CD4-positive, alpha-beta T cell treated with Interleukin-17A for 4 hours (primary cell): ENCODE measurements around the gene MDH1.
"Not testable (repeated sequence)": the region's sequence is repeated elsewhere in the genome, so short reads cannot be mapped to it uniquely, and the experiment has no call there.

Experiments
- DNase-seq: peaks from one replicate; pipeline ENCODE4 v3.0.0-alpha.2; 2020; ENCODE audit warnings: mixed read lengths

The MDH1 gene

GRCh38 chr2:63588385-63589147 is at the start of gene MDH1, which contains the start of gene WDPCP:
TSS of gene MDH1 (plus strand) at chr2:63588963. CDS start at chr2:63589044, 81 bp downstream.
TSS of gene WDPCP (minus strand) at chr2:63588477. CDS start at chr2:63588271, 206 bp downstream.
- DNase-seq, result peak; percentile 93

- DNase-seq, result no peak
Observed at GRCh38 chr2:63539416-63540162, 49.2 kb upstream of the MDH1 start.

GRCh38 chr2:63544017-63544627 is 44.6 kb upstream of the MDH1 start:
- DNase-seq, result no peak

- DNase-seq, result no peak
Observed at GRCh38 chr2:63545023-63545422, 43.7 kb upstream of the MDH1 start.

- DNase-seq, result no peak
Observed at GRCh38 chr2:63553049-63553448, 35.7 kb upstream of the MDH1 start.

GRCh38 chr2:63555299-63555698 is 33.5 kb upstream of the MDH1 start:
- DNase-seq, result no peak

- DNase-seq, result no peak
Observed at GRCh38 chr2:63555931-63556330, 32.8 kb upstream of the MDH1 start.

- not testable (repeated sequence) for DNase-seq
Observed at GRCh38 chr2:63557819-63558218, 30.9 kb upstream of the MDH1 start.

- DNase-seq, result not testable (repeated sequence)
Observed at GRCh38 chr2:63558922-63559321, 29.8 kb upstream of the MDH1 start.

- DNase-seq, result no peak
Observed at GRCh38 chr2:63562751-63563150, 26.0 kb upstream of the MDH1 start.

- DNase-seq, result no peak
Observed at GRCh38 chr2:63569740-63570139, 19.0 kb upstream of the MDH1 start.

GRCh38 chr2:63571291-63571690 is 17.5 kb upstream of the MDH1 start:
- DNase-seq, result no peak

GRCh38 chr2:63572001-63572400 is 16.8 kb upstream of the MDH1 start:
- DNase-seq, result no peak

- not testable (repeated sequence) for DNase-seq
Observed at GRCh38 chr2:63573026-63573425, 15.7 kb upstream of the MDH1 start.

- not testable (repeated sequence) for DNase-seq
Observed at GRCh38 chr2:63573726-63574345, 14.9 kb upstream of the MDH1 start.

- DNase-seq, result no peak
Observed at GRCh38 chr2:63576546-63576945, 12.2 kb upstream of the MDH1 start.

GRCh38 chr2:63578767-63579166 is 10.0 kb upstream of the MDH1 start:
- no peak for DNase-seq

- DNase-seq, result no peak
Observed at GRCh38 chr2:63580651-63581297, 8.0 kb upstream of the MDH1 start.

- DNase-seq, result no peak
Observed at GRCh38 chr2:63581298-63581961, 7.3 kb upstream of the MDH1 start.

GRCh38 chr2:63582873-63583272 is 5.9 kb upstream of the MDH1 start:
- DNase-seq, result no peak

GRCh38 chr2:63587814-63588384 is 864 bp upstream of the MDH1 start:
- DNase-seq, result no peak
